ENCODE results near the gene PSD4. TPM values are rescaled to one million over a fixed set of nuclear protein-coding genes. Genes with fewer than 3 reads are reported as not detected.

PSD4 gene
- total RNA-seq (42.0 TPM), polyA plus RNA-seq (ENCODE audit: insufficient read depth, low read depth, low replicate concordance) (16.2 TPM)
- long read RNA-seq, donor 1, partial matches to known transcripts, result 0 of 1 reads
- long read RNA-seq, donor 1, other reads (novel, unspliced or antisense), result 0 of 1 reads
- long read RNA-seq, donor 2, partial matches to known transcripts, result 0 of 2 reads
- long read RNA-seq, donor 2, other reads (novel, unspliced or antisense), result 0 of 2 reads
- long read RNA-seq, donor 3, partial matches to known transcripts, result 0 of 2 reads
- long read RNA-seq, donor 3, other reads (novel, unspliced or antisense), result 0 of 2 reads
- long read RNA-seq, donor 4, partial matches to known transcripts, result 0 of 3 reads
- long read RNA-seq, donor 4, other reads (novel, unspliced or antisense), result 0 of 3 reads
- long read RNA-seq, donor 5, result 0 reads
- long read RNA-seq, donor 6, partial matches to known transcripts, result 7 of 11 reads
- long read RNA-seq, donor 6, other reads (novel, unspliced or antisense), result 0 of 11 reads
- long read RNA-seq, donor 7, transcript PSD4-207 (2 exons, 2,424 nt), result major isoform, 10 of 18 reads
- long read RNA-seq, donor 7, partial matches to known transcripts, result 6 of 18 reads
- long read RNA-seq, donor 7, other reads (novel, unspliced or antisense), result 2 of 18 reads
- long read RNA-seq, donor 8, result 0 reads
- long read RNA-seq, donor 9, partial matches to known transcripts, result 0 of 1 reads
- long read RNA-seq, donor 9, other reads (novel, unspliced or antisense), result 0 of 1 reads
- long read RNA-seq, donor 10, partial matches to known transcripts, result 0 of 1 reads
- long read RNA-seq, donor 10, other reads (novel, unspliced or antisense), result 0 of 1 reads

DNA sequence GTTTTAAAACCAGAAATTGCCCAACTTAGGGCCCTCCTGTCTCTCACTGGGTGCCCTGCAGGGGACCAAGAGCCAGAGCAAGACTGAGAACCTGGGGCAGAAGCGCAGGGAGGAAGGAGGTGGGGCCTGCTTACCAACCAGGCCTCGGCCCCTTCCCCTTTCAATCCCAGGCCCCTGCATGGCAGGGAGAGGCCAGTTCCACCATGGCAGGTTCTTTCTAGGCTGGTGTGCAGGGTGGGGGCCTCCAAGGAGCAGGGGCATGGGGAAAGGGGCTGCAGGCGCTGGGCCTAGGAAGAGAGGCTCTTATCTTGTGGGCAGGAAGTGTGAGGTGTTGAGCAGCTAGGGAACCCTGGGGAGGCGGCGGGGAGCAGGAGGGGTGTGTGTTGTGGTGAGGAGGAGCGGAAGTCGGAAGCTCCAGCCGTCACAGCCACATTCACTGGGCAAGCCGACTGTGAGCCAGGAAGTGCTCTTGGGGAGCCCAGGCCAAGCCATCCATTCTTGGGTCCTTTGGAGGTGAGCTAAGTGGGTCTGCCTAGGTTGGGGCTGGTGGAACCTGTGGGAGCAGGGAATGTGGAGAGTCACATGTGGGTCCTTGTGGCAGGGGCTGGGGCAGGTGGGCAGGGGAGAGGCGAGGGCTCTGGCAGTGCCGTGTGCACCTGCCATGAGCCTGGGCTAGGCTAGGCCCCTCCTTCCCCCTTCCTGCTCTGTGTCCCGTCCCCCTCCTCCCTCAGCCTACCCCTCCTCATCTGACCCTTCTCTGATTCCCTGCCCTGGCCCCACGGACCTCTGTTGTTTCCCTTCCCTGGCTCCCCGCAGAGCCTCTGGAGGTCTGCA lies at the start of gene PSD4:
TSS of gene PSD4 (plus strand) at position 430 of the 834 bp plus-strand sequence. CDS start 8,486 bp downstream, outside the sequence.
- Histone ChIP-seq H3K36me3 (ENCODE audit: control insufficient read depth in 2 of 3, insufficient read depth in 3 of 3, low read length in 3 of 3) (no peaks in the 10 kb centered on the region), H3K27ac (ENCODE audit: low read depth in 2 of 2, low read length in 2 of 2) (no peak within 1 kb of the TSS), H3K9me3 (ENCODE audit: control insufficient read depth in 2 of 3, insufficient read depth in 1 of 3, low read length in 3 of 3) (no peaks in the 10 kb centered on the region), H3K9ac (ENCODE audit: low read length in 3 of 3) (no peak within 1 kb of the TSS), H3K4me3 (ENCODE audit: low read length in 3 of 3) (peak within 1 kb of the TSS in 1 of 3 donors; percentile 14), H3K4me1 (ENCODE audit: control insufficient read depth in 2 of 3, insufficient read depth in 2 of 3, low read depth in 1 of 3, low read length in 3 of 3) (no peaks in the 10 kb centered on the region), H3K27me3 (ENCODE audit: control insufficient read depth, insufficient read depth, low read length) (no peaks in the 10 kb centered on the region)
- DNase-seq (peak in 1 of 5 donors; percentile 88), FAIRE-seq (no peak)
- TF ChIP-seq, protein P1, sequence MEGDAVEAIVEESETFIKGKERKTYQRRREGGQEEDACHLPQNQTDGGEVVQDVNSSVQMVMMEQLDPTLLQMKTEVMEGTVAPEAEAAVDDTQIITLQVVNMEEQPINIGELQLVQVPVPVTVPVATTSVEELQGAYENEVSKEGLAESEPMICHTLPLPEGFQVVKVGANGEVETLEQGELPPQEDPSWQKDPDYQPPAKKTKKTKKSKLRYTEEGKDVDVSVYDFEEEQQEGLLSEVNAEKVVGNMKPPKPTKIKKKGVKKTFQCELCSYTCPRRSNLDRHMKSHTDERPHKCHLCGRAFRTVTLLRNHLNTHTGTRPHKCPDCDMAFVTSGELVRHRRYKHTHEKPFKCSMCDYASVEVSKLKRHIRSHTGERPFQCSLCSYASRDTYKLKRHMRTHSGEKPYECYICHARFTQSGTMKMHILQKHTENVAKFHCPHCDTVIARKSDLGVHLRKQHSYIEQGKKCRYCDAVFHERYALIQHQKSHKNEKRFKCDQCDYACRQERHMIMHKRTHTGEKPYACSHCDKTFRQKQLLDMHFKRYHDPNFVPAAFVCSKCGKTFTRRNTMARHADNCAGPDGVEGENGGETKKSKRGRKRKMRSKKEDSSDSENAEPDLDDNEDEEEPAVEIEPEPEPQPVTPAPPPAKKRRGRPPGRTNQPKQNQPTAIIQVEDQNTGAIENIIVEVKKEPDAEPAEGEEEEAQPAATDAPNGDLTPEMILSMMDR (IDR thresholded peaks at IDR 0.05; ENCODE audit: borderline replicate concordance, extremely low read depth, insufficient read depth), result no peak
- intact Hi-C loops (cut with DNase I), result no loop called here

- no peak overlapping the region for H3K9ac ChIP-seq (ENCODE audit: low read length in 3 of 3)
- no peaks in the 10 kb centered on the region for H3K4me1 ChIP-seq (ENCODE audit: control insufficient read depth in 2 of 3, insufficient read depth in 2 of 3, low read depth in 1 of 3, low read length in 3 of 3)
- no peak overlapping the region for H3K27ac ChIP-seq (ENCODE audit: low read depth in 2 of 2, low read length in 2 of 2)
- no peaks in the 10 kb centered on the region for H3K9me3 ChIP-seq (ENCODE audit: control insufficient read depth in 2 of 3, insufficient read depth in 1 of 3, low read length in 3 of 3)
- no peaks in the 10 kb centered on the region for H3K27me3 ChIP-seq (ENCODE audit: control insufficient read depth, insufficient read depth, low read length)
- FAIRE-seq, result no peak
- intact Hi-C loops (cut with DNase I), result no loop called here
- TF ChIP-seq, protein P1 (IDR thresholded peaks at IDR 0.05; ENCODE audit: borderline replicate concordance, extremely low read depth, insufficient read depth), result no peak
- H3K36me3 ChIP-seq (ENCODE audit: control insufficient read depth in 2 of 3, insufficient read depth in 3 of 3, low read length in 3 of 3), result no peaks in the 10 kb centered on the region
- DNase-seq, result no peak
- no peak overlapping the region for H3K4me3 ChIP-seq (ENCODE audit: low read length in 3 of 3)
Measured at GRCh38 chr2:113124181-113124961, 49.4 kb upstream of the PSD4 start.

All from kidney (tissue), 22 donors.